Measurements from ENCODE around the gene DAD1. TPM values are rescaled to one million over a fixed set of nuclear protein-coding genes. Genes with fewer than 3 reads are reported as not detected.

The DAD1 gene
- total RNA-seq, 2 experiments from 2014 or later, result 124 to 148 TPM

DNA sequence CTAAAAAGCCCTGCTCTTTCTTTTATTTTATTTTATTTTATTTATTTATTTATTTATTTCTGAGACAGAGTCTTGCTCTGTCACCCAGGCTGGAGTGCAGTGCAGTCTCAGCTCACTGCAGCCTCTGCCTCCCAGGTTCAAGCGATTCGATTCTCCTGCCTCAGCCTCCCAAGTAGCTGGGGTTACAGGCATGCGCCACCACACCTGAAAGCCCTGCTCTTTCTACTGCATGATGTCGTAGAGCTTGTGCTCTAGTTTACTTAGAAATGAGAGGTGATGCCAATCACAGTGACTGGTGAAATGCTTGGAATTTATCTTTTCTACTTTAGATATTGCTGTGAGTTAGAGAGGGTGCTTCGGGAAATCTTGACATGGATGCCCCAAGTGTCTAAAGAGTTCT lies 54.5 kb downstream of the DAD1 start:
- POLR2A ChIA-PET, result interaction anchor here (1.6 to 20.6 kb wide), 6 partner anchors 9 to 892 kb away, joined by 3 to 652 read pairs (median 185); no protein-coding TSS in a partner anchor
- H3K9me3 Mint-ChIP-seq, result no peaks in the 10 kb centered on the region
- peaks cover 90% of the 10 kb centered on the region for H3K36me3 Mint-ChIP-seq
- H3K27me3 Mint-ChIP-seq, result no peaks in the 10 kb centered on the region
- peak overlapping the region; percentile 81 for H3K4me3 Mint-ChIP-seq
- no peak for ATAC-seq (ENCODE audit: low read depth)
- H3K27ac Mint-ChIP-seq, result peak overlapping the region; percentile 88
- H3K4me1 Mint-ChIP-seq, result peaks cover 92% of the 10 kb centered on the region
- no peak for DNase-seq

DNA sequence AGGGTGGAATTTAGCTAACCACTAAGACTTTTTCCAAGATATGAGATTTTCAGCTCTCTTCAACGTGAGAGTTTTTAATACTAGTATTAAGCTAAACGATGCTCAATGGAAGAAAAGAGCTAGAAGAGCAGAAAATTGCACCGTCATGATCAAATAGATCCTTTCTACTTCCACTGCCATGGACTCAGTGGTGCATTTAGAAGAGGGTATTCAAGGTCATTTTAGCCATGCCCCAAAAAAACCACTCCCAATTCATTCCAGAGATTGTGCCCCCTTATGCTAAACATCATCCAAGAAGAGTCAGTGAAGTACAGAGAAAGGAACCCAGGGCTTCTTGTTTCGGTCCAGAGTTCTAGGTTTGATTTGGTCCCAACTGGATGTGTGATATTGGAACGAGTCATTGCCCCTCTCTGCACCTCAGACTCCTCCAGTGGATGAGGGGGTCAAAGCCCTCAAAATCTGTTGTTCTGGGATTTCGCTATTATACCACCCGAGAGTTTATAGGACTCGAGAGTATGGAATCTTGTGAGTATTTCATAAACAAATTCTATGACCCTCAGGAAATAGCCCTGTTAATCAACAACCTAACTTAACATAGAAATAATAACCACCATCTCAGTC lies 55.2 kb downstream of the DAD1 start:
- POLR2A ChIA-PET, result interaction anchor here (0.9 to 20.6 kb wide), 9 partner anchors 6 to 892 kb away, joined by 3 to 652 read pairs (median 158); no protein-coding TSS in a partner anchor
- Mint-ChIP-seq H3K27ac (peak overlapping the region; percentile 88), H3K4me3 (peak overlapping the region; percentile 82), H3K4me1 (peaks cover 90% of the 10 kb centered on the region), H3K36me3 (peaks cover 90% of the 10 kb centered on the region), H3K27me3 (no peaks in the 10 kb centered on the region), H3K9me3 (no peaks in the 10 kb centered on the region)
- DNase-seq (no peak), ATAC-seq (ENCODE audit: low read depth) (no peak)

DNA sequence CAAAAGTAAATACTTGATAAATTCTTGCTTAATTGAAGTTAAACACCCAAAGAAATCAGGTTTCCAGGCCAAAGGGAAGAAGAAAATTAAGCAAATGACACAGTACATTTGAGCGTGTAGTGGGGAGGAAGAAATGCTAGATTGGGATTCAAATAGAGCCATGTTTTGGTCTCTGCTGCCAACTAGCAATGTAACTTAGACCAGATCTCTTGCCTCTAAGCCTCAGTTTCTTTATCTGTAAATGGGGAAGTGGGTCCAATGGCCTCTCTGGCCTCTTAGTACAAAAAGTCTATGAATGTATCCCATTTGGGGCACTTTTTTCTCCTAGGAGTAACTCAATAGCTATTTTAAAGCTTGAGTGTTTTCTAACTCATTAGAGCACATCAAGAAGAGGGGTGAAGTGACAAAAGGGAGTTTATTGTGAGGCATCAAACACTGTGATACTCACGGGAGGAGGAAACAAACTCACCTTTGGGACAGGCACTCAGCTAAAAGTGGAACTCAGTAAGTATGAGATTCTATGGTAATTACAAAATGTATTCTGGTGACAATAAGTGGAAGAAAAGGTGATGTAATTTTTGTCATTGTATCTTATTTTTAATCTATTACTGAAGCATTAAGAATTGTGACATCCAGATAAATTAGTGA lies 55.8 kb downstream of the DAD1 start:
- Mint-ChIP-seq H3K36me3 (peaks cover 90% of the 10 kb centered on the region), H3K4me1 (peaks cover 90% of the 10 kb centered on the region), H3K9me3 (no peaks in the 10 kb centered on the region), H3K27ac (peak overlapping the region; percentile 88), H3K27me3 (no peaks in the 10 kb centered on the region), H3K4me3 (peak overlapping the region; percentile 82)
- no peak for DNase-seq
- POLR2A ChIA-PET, result interaction anchor here (0.6 to 20.6 kb wide), 11 partner anchors 7 to 891 kb away, joined by 3 to 652 read pairs (median 31); no protein-coding TSS in a partner anchor
- ATAC-seq (ENCODE audit: low read depth), result no peak

DNA sequence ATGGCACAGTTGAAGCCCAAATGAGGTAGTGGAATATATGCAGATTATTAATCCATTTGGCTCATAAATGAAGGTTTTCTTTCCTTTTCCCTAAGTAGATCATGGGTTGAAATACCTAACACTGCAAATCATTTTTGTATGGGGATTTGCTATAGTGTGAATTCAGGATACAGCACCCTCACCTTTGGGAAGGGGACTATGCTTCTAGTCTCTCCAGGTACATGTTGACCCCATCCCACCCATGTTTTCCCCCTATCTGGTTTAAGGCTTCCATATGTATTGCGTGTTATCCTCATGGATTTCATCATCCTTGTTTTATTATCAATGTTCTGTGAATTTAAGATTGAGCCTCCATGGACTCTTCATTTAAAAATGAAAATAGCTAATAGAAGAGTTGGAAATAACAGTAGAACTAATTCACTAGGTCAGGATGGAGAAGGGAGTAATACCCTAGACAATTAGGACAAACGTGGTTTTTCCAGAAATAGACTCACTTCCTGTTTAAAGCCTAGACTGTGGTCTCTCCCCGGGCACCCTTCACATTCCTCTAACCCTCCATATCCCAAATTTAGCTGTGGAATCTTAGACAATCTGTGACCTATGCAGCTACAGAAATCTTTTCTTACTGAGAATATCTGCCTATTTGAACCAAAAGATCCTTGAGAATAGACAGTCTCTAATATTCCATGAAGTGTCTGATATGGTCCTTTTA lies 56.5 kb downstream of the DAD1 start:
- DNase-seq (no peak), ATAC-seq (ENCODE audit: low read depth) (no peak)
- Mint-ChIP-seq H3K4me1 (peaks cover 87% of the 10 kb centered on the region), H3K27ac (peak overlapping the region; percentile 88), H3K4me3 (peak overlapping the region; percentile 82), H3K9me3 (no peaks in the 10 kb centered on the region), H3K27me3 (no peaks in the 10 kb centered on the region), H3K36me3 (peaks cover 88% of the 10 kb centered on the region)
- POLR2A ChIA-PET, result interaction anchor here (0.6 to 20.6 kb wide), 16 partner anchors 7 to 791 kb away, joined by 3 to 652 read pairs (median 4); no protein-coding TSS in a partner anchor

DNA sequence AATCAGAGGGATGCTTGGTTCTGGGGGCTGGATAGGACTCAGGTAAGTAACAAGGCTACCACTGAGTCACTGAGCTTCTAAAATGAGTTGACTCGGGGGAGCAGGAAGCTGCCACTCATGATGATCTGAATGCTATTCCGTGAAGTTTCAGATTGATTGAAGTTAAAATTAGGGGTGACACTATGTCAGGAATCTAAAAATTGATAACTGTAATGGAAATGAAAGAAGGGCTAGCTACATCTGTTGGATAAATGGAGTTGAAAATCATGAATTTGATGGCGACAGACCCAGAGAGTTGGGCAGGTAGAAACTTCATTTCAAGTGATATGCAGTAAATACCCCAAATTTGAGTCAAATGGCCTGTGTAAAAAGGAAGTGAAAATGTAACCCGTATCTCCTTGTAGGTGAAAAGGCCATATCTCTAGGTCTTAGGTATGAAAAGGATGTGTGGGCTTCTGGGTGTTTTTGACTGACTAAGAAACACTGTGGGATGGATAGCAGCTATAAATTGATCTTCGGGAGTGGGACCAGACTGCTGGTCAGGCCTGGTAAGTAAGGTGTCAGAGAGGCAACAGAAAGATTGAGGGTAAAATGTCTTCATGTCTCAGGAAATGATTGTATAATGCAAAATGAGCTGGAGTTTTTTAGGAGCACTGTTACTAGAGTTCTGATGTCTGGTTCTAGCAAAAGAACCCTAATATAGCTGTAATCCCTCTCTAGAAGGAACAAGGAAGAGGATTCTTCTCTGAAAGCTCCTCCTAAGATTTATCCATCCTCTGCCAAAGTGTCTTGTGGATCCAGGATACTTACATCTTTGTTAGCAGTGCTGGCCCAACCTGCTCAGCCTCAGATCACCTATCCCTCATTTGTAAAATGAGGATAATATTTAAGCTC lies 57.3 kb downstream of the DAD1 start:
- H3K27ac Mint-ChIP-seq, result peak overlapping the region; percentile 88
- no peaks in the 10 kb centered on the region for H3K27me3 Mint-ChIP-seq
- POLR2A ChIA-PET, result interaction anchor here (0.9 to 20.6 kb wide), 16 partner anchors 8 to 790 kb away, joined by 3 to 652 read pairs (median 4); no protein-coding TSS in a partner anchor
- peaks cover 87% of the 10 kb centered on the region for H3K4me1 Mint-ChIP-seq
- DNase-seq (no peak), ATAC-seq (ENCODE audit: low read depth) (peak; percentile 23)
- H3K36me3 Mint-ChIP-seq, result peaks cover 88% of the 10 kb centered on the region
- H3K4me3 Mint-ChIP-seq, result peak overlapping the region; percentile 82
- no peaks in the 10 kb centered on the region for H3K9me3 Mint-ChIP-seq

DNA sequence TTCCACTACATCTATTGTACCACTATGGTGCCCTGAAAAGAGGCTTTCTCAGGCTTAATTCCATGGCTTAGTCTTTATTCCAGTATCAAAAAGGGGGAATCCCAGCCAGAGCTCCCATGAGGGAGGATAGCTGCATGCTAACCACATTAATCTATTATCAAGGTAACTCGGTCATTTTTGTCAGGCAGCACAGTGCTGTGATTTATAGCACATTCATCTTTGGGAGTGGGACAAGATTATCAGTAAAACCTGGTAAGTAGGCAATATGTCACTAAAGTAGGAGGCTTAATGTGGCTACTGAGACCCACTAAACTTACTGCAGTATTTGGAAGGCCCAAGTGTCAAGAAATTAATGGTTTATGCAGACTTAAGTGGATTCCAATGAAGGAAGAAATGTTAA lies 58.9 kb downstream of the DAD1 start:
- Mint-ChIP-seq H3K27me3 (no peaks in the 10 kb centered on the region), H3K4me3 (peak overlapping the region; percentile 99), H3K27ac (peak overlapping the region; percentile 98), H3K36me3 (peaks cover 91% of the 10 kb centered on the region), H3K4me1 (peaks cover 85% of the 10 kb centered on the region), H3K9me3 (no peaks in the 10 kb centered on the region)
- DNase-seq (no peak), ATAC-seq (ENCODE audit: low read depth) (no peak)
- POLR2A ChIA-PET, result interaction anchor here (0.5 to 20.6 kb wide), 7 partner anchors 10 to 1521 kb away, joined by 3 to 652 read pairs (median 212); no protein-coding TSS in a partner anchor

DNA sequence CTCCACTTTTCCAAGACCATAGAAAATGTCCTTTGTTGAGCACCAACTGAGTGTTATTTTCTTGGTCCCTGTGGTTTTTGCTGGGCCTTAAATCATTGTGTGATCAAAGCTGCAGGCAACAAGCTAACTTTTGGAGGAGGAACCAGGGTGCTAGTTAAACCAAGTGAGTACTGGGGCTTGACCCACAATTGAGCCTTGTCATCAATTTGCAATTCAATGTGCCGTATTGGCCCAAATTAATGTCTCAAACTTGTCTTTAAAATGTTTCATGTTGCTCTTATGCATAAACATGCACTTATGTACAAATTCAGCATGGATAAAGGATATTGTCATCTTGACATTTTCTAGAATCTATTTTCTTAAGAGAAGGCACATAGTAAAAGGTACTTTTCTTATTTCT lies 62.3 kb downstream of the DAD1 start:
- no peak for DNase-seq
- ATAC-seq (ENCODE audit: low read depth), result no peak
- Mint-ChIP-seq H3K9me3 (no peaks in the 10 kb centered on the region), H3K27me3 (no peaks in the 10 kb centered on the region), H3K27ac (peak overlapping the region; percentile 98), H3K4me1 (peaks cover 83% of the 10 kb centered on the region), H3K4me3 (peak overlapping the region; percentile 99), H3K36me3 (peaks cover 90% of the 10 kb centered on the region)
- POLR2A ChIA-PET, result interaction anchor here (1.0 to 20.6 kb wide), 9 partner anchors 7 to 790 kb away, joined by 3 to 652 read pairs (median 158); no protein-coding TSS in a partner anchor

DNA sequence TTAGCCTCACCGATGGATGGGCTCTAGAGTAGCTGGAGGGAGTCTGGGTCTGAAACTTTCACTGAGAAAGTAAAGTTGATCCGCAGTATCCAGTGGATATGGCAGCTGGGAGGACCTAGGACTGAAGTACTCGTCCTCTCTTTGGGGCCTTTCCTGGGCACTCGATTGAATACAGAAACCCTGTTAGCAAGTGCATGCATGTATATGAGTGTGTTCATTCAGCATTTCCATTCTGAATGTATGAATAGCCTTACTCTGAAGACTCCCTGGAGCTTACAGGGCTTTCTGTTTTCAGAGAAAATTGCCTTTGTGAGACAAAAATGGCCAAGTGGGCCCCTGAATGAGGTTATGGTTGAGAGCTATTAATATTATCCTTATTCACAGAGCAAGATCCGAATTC lies 62.8 kb downstream of the DAD1 start:
- Mint-ChIP-seq H3K27ac (peak overlapping the region; percentile 98), H3K27me3 (no peaks in the 10 kb centered on the region), H3K4me1 (peaks cover 81% of the 10 kb centered on the region), H3K4me3 (peak overlapping the region; percentile 99), H3K36me3 (peaks cover 89% of the 10 kb centered on the region), H3K9me3 (no peaks in the 10 kb centered on the region)
- DNase-seq (no peak), ATAC-seq (ENCODE audit: low read depth) (peak; percentile 9)
- POLR2A ChIA-PET, result interaction anchor here (1.0 to 20.6 kb wide), 9 partner anchors 8 to 790 kb away, joined by 3 to 652 read pairs (median 158); no protein-coding TSS in a partner anchor

DNA sequence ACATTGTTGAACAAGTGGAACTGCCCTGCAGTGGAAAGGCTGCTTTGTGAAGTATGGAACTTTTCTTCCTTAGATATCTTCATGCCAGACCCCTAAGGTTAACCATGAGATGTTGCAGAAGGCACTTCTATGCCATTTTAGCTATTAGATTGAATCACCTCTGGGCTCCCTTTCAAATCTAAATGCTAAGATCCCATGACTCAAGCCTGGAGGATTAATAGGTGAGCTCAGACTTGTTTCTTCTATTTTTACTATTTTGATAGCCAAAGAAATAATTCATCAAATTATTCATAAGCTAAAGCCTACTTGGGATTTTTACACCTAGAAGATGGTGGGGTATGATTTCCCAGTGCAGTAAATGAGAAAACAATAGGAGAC lies 64.3 kb downstream of the DAD1 start:
- Mint-ChIP-seq H3K4me3 (peak overlapping the region; percentile 99), H3K36me3 (peaks cover 90% of the 10 kb centered on the region), H3K9me3 (no peaks in the 10 kb centered on the region), H3K27me3 (no peaks in the 10 kb centered on the region), H3K4me1 (peaks cover 82% of the 10 kb centered on the region), H3K27ac (peak overlapping the region; percentile 98)
- POLR2A ChIA-PET, result interaction anchor here (0.5 to 20.6 kb wide), 10 partner anchors 9 to 675 kb away, joined by 3 to 652 read pairs (median 94); no protein-coding TSS in a partner anchor
- no peak for DNase-seq
- no peak for ATAC-seq (ENCODE audit: low read depth)

DNA sequence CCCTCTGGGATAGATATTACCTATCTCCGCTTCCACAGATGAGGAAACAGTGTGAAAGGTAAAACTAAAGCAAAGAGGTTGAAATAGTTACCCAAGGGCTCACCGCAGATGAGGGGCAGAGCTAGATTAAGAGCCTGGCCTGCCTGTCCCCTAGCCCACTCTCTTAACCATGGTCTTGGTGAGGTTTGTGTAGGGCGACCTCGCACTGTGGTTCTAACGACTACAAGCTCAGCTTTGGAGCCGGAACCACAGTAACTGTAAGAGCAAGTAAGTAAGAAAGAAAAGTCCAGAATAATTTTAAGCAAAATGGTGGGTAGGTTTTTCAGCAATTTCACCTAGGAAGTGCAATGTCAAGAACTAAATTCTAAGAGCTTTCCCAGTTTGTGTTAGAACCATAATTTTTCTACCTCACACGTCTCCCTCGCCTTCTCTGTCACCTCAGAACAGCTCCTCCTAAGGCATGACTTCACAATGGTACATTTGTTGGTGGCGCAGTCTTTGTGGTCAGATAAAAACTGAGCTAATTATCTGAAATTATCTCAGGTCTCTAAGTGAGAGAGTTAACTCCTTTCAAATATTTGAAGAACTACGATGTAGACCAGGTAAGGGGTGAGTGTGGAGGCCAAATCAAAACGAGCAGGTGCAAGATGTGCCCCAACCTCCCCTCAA lies 64.8 kb downstream of the DAD1 start:
- peak; percentile 1 for ATAC-seq (ENCODE audit: low read depth)
- no peaks in the 10 kb centered on the region for H3K9me3 Mint-ChIP-seq
- POLR2A ChIA-PET, result interaction anchor here (1.0 to 20.6 kb wide), 9 partner anchors 10 to 675 kb away, joined by 3 to 652 read pairs (median 158); no protein-coding TSS in a partner anchor
- DNase-seq, result no peak
- H3K4me1 Mint-ChIP-seq, result peaks cover 81% of the 10 kb centered on the region
- H3K36me3 Mint-ChIP-seq, result peaks cover 90% of the 10 kb centered on the region
- no peaks in the 10 kb centered on the region for H3K27me3 Mint-ChIP-seq
- H3K27ac Mint-ChIP-seq, result peak overlapping the region; percentile 98
- H3K4me3 Mint-ChIP-seq, result peak overlapping the region; percentile 99

DNA sequence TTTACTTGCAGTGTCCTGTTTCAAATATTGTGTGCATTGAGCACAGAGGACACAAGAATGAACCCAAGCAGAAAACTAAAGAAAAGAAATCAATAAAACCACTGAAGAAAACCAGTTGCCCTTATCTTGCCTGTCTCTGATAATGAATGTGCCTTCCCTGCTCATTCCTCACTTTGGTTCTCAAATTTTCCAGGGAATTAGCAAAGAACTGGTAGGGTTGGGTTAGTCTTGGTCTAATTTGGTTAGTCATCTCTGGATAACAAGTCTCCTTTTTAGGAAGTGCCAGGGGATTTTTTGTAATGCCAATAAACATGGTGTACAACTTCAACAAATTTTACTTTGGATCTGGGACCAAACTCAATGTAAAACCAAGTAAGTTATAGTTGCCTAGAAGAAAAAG lies 65.7 kb downstream of the DAD1 start:
- POLR2A ChIA-PET, result interaction anchor here (0.7 to 32.0 kb wide), 9 partner anchors 6 to 881 kb away, joined by 3 to 652 read pairs (median 17); no protein-coding TSS in a partner anchor
- ATAC-seq (ENCODE audit: low read depth), result no peak

More for the DNA sequence above, 65.7 kb downstream of the DAD1 start:
- Mint-ChIP-seq H3K27me3 (no peaks in the 10 kb centered on the region), H3K9me3 (no peaks in the 10 kb centered on the region), H3K36me3 (peaks cover 86% of the 10 kb centered on the region), H3K4me1 (peaks cover 75% of the 10 kb centered on the region), H3K4me3 (peak overlapping the region; percentile 99), H3K27ac (peak overlapping the region; percentile 98)
- no peak for DNase-seq
